Hematopoietic multipotent progenitor cell treated with erythropoietin and hydrocortisone succinate and interleukin-3 and kit ligand, for 17 days (in vitro differentiated cells): ENCODE results near the gene ZNF263.

ENCODE experiments used
- DNase-seq: peaks from one replicate; pipeline ENCODE4 v3.0.0-alpha.2; 2015; ENCODE audit warnings: low spot score

Gene ZNF263

DNA sequence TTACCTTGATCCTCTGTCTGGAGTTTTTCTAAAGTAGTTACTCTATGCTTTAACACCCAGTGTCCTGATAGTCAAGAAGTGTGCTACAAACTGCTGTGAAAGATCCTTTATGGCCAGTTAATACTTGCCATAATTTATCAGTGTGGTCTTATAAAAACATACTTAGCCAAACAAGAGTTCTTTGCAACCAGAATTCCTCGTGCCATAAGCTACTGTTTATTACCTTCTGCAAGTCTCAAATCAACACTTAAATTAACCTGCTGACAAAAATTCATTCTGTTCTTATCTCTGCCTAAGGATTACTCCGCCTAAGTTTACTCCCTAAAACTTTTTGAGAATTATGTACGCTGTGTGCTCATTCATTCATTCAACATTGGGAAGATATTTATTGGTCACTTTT lies 44.8 kb downstream of the ZNF263 start:
- no peak for DNase-seq

DNA sequence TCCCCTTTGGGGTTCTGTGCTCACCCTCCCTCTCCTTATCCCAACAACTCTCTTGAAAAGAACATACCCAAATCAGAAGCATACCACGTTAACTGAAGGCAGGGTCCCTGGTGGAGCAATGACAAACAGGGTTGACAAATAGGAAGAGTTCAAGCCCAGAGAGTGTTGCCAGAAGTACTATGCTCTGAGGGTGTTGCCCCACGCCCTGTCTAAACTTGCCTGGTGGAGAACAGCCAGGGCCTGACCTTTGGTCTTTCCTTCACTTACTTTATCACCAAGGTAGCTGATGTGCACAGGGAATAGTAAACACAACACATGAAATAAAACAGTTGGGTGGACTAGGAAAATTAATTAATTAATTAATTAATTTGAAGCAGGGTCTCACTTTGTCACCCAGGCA lies 45.4 kb downstream of the ZNF263 start:
- no peak for DNase-seq
